ENCODE measurements around the gene RMND5B. TPM values are rescaled to one million over a fixed set of nuclear protein-coding genes. Genes with fewer than 3 reads are reported as not detected.
"Not testable (repeated sequence)": the region's sequence is repeated elsewhere in the genome, so short reads cannot be mapped to it uniquely, and the experiment has no call there.

Gene RMND5B
- polyA plus RNA-seq, 4 donors = 28.1 to 37.2 (median 31.5) TPM

DNA sequence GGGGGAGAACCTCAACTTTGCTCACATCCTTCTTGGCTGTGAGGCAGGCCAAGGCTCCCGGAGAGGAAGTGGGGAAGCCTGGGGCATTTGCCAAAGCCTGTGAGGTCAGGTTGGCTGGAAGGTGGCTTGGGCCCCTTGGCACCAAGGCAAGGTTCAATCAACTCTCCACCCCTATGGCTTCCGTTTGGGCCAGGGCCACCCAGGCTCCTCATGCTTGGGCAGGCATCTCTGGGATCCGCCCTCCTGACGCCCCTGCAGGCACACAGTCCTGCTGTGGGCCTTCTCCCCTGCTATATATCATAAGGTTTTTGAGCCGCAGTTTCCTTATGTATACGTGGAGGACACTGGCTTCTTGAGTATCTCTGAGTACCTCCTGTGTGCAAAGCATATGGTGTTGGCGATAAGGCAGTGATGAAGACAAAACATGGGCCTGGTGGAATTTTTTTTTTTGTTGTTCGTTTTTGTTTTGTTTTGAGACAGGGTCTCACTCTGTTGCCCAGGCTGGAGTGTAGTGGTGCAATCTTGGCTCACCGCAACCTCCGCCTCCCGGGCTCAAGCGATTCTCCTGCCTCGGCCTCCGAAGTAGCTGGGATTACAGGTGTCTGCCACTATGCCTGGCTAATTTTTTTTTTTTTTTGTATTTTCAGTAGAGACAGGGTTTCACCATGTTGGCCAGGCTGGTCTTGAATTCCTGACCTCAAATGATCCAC lies 3.4 kb upstream of the RMND5B start:
- DNase-seq (ENCODE audit: low read depth in 4 of 4, low spot score in 3 of 4) = not testable (repeated sequence)

DNA sequence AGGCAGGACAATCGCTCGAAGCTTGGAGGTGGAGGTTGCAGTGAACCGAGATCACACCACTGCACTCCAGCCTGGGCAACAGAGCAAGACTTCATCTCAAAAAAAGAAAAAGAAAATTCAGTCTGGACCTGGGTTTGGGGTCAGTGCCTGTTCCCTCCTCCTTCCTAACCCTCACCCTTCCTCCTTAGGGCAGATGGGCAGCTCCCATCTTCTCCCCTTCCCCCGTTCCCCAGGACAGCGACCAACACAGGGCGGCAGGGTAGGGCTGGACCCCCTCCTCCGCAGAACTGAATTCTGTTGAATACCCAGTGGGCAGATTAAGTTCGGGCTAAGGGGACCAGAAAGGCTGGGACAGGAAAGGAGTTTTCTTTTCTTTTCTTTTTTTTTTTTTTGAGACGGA lies 1.5 kb upstream of the RMND5B start:
- no peak for DNase-seq (ENCODE audit: low read depth in 4 of 4, low spot score in 3 of 4)

DNA sequence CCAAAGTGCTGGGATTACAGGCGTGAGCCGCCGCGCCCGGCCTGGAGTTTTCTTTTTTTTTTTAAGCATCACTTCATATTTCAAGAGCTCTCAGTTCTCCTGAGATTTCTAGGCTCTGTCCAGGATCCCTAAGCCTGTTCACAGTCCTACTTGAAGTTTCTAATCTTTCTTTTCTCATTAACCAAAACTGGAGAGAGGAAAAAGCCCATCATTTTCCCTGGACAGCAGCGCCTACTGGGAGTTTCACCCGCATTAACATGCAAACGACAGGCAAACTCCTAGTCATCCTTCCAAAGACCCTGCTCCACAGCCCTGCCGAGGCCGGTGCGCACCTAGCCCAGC lies 609 bp upstream of the RMND5B start:
- not testable (repeated sequence) for DNase-seq (ENCODE audit: low read depth in 4 of 4, low spot score in 3 of 4)

DNA sequence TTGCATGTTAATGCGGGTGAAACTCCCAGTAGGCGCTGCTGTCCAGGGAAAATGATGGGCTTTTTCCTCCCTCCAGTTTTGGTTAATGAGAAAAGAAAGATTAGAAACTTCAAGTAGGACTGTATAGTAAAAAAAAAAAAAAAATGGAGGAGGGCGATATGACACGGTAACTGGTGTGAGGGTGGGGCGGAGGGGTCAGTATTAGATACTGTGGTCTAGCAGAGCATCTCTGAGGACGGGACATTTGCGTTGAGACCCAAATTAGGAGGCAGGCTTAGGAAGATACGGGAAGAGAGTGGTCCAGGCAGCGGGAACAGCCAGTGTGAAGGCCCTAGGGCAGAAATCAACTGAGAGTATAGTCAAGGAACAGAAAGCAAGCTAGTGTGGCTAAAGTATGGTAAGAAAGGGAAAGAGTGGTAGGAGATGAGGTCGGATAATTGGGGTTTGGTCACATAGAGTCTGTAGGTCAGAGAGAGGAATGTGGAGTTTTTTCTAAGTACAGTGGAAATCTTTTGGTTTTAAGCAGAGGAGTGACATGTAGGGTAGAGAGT lies 707 bp downstream of the RMND5B start:
- DNase-seq (ENCODE audit: low read depth in 4 of 4, low spot score in 3 of 4) = no peak

DNA sequence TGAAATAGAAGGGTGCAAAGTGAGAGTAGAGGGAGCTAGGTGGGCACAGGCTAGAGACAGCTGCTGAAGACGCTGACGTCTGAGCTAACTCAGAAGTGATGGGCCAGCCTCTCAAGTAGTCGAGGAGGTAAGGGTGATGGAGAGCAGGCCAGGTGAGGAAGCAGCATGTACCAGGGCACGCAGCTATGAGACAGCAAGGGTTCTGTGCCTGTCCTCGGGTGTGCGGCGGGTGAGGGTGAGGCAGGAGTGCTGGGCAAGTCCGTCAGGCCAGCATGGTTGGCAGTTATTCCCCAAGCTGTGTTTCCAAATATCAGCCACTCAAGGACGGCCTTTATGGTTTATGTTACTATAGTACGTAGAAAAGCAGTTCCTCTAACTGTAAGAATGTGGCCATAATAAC lies 6.2 kb downstream of the RMND5B start:
- DNase-seq (ENCODE audit: low read depth in 4 of 4, low spot score in 3 of 4) = no peak

DNA sequence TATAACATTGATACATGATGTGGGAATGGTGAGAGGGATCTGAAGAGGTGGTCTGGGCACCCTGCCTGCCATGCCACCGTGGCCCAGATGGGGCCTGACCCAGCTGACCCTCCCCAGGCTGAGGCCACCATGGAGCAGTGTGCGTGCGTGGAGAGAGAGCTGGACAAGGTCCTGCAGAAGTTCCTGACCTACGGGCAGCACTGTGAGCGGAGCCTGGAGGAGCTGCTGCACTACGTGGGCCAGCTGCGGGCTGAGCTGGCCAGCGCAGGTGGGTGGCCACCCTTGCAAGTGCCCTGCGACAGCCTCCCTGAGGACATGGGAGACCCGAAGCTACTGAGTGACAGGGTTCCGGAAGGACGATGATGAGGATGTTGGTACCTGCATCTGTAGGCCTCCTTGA lies 7.2 kb downstream of the RMND5B start:
- no peak for DNase-seq (ENCODE audit: low read depth in 4 of 4, low spot score in 3 of 4)

DNA sequence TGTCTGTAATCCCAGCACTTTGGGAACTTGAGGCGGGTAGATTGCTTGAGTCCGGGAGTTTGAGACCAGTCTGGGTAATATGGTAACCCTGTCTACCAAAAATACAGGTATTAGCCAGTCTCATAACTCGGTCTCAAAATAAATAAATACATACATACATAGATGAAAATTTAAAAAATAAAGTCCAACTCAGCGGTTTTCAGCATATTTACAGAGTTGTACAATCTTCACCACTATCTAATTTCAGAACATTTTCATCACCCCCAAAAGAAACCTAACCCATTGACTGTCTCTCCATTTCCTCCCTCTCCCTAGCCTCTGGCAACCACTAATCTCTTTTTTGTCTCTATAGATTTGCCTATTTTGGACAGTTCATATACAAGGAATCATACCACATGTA lies 10.7 kb downstream of the RMND5B start:
- no peak for DNase-seq (ENCODE audit: low read depth in 4 of 4, low spot score in 3 of 4)

DNA sequence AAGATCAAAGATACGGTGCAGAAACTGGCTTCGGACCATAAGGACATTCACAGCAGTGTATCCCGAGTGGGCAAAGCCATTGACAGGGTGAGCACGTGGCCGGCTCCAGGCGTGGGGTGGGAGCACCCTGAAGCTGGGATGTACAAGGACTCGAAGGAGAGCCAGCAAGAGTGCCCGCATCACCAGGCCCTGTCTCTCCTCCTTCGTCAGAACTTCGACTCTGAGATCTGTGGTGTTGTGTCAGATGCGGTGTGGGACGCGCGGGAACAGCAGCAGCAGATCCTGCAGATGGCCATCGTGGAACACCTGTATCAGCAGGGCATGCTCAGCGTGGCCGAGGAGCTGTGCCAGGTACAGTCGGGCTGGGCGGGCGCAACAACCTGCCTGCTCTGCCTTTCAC lies 11.8 kb downstream of the RMND5B start:
- no peak for DNase-seq (ENCODE audit: low read depth in 4 of 4, low spot score in 3 of 4)

DNA sequence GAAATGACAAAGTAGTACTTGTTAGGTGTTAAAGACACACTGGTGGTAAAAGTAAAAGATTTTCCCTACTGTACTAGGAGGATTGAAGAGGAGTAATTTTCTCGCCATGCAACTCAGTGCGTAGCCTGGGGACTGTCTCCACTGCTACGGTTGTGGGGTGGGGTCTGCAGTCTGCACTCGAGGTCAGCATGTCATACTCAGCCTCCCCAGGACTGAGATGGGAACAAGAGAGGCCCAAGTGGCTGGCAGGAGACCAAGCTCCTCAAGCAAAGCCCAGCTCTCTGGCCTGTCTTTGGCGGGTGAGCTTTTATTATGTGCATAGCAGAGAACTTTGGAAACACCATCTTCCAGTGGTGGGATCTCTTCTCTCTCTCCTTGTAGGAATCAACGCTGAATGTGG lies 12.4 kb downstream of the RMND5B start:
- DNase-seq (ENCODE audit: low read depth in 4 of 4, low spot score in 3 of 4) = no peak

DNA sequence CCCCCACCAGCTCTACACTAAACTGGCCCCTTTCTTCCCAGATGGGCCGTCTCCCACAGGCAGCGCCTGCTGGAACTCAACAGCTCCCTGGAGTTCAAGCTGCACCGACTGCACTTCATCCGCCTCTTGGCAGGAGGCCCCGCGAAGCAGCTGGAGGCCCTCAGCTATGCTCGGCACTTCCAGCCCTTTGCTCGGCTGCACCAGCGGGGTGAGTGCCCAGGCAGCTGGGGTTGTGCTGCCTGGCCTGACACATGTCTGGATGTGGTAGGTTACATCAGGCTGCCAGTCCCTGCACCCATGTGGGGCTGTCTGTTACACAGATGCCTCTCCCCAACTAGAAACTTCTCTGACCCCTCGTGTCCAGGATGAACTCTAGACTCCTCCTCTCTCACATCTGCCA lies 13.1 kb downstream of the RMND5B start:
- DNase-seq (ENCODE audit: low read depth in 4 of 4, low spot score in 3 of 4) = no peak

DNA sequence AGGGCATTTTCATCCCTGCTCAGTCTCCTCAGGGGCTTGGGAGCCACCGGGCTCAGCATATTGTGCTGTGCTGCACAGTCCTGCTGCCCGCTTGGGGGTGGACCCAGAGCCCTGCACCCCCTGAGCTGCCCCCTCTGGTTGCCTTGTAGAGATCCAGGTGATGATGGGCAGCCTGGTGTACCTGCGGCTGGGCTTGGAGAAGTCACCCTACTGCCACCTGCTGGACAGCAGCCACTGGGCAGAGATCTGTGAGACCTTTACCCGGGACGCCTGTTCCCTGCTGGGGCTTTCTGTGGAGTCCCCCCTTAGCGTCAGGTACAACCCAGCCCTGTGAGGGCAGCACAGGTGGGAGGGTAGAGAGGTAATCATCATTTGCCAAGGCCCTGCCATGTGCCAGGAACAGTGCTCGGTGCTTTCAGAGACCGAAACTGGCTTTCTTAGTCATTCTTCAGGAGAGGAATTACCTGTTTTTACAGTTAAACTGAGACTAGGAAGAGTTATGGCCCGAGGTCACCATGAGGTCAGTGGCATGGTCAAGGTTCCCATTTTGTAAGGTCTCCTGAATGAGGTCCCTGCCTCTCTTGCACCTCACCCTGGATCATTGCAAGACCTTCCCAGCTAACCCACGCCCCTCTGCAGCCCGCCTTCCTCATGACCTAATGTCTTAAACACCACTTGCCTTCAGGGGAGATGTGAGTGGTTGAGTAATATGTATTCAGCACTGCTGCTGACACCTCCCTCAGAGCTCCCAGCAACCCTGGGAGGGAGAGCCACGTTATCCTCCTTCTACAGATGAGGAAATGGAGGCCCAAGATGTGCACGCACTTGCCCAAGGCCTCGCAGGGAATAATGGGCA lies 15.4 kb downstream of the RMND5B start:
- no peak for DNase-seq (ENCODE audit: low read depth in 4 of 4, low spot score in 3 of 4)

DNA sequence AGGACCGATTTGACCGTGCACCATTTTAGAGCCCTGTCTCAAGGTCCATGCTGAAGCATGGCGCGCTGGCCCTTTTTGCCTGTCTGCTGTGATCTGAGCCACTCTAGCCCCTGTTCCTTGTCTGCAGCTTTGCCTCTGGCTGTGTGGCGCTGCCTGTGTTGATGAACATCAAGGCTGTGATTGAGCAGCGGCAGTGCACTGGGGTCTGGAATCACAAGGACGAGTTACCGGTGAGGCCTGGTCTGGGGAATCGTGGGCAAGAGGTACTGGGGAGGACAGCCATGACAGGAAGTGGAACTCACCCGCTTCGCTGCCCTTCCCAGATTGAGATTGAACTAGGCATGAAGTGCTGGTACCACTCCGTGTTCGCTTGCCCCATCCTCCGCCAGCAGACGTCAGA lies 16.6 kb downstream of the RMND5B start:
- DNase-seq (ENCODE audit: low read depth in 4 of 4, low spot score in 3 of 4) = no peak

DNA sequence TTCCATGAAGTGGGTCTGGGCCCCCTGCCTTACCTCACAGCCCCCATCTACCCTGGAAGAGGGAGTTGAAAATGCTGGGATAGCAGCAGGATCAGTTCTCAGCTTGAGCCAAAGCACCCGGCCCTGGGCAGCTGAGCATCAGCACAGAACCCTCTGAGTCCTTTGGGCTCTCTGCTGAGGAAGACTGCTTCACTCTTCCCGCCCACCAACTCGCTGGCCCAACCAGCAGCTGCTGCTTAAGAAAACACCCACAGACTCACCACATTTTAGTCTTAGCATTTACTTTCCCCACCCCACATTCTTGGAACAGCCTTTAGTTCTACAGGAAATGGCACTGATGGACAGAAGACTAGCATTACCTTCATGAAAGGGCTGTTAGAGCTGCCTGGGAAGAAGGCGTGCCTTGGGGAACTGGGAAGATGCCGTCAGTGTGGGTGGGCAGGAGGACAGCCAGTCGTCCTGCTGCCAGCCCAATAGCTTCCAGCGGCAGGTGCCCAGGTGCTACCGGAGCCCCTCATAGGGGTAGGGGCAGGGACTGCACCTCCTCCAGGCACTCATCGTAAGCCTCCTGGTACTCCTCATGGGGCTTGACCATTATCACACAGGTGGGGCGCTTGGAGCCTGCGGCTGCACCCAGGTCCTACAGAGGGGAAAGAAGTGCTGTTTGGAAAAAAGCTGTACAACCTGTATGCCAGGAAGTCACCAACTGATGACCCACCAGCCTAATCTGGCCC lies 18.6 kb downstream of the RMND5B start:
- no peak for DNase-seq (ENCODE audit: low read depth in 4 of 4, low spot score in 3 of 4)

DNA sequence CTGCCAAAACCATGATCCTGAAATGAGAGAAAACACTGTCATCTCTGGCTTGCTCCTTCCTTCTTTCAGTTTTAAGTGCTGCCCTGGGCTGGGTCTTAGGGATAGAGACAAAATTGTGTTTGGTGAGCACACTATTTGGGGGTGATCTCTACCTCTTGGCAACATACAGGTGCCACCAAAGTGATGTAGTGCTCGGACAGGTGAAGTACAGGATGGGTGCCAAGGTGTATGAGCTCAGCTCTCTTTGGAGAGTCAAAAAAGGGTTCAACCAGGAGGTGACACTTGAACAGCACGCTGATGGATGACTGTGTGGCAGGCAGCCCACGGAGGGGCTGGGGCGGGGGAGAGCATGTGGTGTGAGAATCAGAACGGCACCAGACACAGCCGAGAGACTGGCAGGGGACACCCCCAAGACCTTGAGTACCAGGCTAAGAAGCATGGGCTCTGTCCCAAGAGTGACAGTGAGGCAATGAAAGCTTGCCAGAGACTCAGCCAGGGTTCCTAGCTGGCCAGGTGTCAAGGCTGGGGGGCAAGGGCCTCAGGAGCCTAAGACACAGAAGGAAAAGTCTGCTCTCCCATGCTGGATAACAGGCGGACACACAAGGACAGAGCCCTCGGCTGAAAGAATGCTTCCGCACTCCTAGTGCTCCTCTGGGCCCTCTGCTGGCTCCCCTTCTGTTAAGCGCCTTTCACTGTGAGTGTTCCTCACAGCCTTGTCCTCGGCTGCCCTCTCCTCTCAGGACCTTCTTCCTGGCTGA lies 20.3 kb downstream of the RMND5B start:
- no peak for DNase-seq (ENCODE audit: low read depth in 4 of 4, low spot score in 3 of 4)

DNA sequence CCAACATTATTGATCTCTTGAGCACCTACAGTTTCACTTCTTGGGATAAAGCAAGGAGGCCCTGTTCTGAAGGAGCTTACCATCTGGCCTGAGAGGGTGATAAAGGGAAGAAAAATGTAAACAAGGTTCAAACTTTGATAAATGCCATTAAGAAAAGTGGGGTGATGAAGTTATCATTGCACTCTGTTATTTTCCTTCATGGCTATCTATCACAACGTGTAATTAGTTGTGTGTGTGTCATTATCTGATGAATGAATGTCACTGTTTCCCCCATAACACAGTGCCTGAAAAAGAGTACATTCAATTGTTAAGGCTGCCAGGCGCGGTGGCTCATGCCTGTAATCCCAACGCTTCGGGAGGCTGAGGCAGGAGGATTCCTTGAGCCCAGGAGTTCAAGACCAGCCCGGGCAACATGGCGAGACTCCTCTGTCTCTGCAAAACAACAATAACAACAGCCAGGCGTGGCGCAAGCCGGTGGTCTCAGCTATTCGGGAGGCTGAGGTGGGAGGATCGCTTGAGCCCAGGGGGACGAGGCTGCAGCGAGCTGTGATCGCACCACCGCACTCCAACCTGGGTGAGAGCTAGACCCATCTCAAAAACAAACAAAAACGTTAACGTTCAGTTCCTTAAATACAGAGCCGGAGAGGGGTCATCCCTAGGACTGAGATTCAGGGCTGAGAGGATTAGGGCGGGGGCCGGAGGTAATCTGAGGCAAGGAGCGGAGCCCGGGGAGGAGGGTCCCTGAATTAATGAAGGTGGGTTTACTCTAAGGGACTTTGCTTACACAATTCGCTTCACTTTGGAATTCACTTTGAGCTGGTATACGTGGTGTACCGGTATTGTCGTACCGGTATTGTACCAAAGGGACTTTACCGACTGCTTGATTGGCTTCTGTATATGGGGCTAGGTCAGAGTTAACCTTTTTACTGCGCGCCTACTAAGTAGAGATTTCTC lies 22.0 kb downstream of the RMND5B start:
- DNase-seq (ENCODE audit: low read depth in 4 of 4, low spot score in 3 of 4) = no peak

DNA sequence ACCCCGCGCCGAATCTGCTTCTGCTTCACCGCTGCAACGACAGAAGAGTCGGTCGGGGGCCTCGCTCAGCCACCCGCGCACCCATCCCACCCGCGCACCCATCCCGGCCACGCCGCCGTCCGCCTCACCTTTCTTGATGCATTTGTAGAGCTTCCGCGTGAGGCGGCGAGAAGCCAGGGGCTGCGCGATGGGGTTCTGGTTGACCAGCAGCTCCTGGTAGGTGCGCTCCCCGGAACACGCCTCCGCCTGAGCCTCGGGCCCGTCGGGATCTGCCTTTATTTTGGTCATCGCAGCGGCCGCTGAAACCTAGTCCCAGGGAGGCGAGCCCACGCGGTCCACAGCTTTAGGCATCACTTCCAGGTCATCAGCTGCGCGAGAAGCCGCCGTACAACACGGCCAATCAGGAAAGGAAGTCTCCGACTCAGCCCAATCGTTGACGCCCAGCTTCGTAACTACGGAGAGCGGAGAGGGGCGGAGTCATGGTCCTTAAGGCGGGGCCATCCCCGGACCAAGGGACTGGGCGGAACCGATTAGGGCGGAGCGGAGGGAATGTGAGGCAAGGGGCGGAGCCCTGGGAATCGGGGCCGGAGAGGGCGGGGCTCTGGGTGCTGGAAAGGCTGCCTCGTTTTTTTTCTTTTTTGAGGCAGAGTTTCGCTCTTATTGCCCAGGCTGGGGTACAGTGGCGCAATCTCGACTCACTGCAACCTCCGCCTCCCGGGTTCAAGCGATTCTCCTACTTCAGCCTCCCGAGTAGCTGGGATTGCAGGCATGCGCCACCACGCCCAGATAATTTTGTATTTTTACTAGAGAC lies 22.9 kb downstream of the RMND5B start, which contains the start of gene NHP2:
Gene NHP2 (minus strand): TSS at position 356 of the 811 bp plus-strand sequence. CDS start 68 bp downstream, at position 288.
- peak; percentile 97 to 99 (median 98) for DNase-seq (ENCODE audit: low read depth in 4 of 4, low spot score in 3 of 4)

DNA sequence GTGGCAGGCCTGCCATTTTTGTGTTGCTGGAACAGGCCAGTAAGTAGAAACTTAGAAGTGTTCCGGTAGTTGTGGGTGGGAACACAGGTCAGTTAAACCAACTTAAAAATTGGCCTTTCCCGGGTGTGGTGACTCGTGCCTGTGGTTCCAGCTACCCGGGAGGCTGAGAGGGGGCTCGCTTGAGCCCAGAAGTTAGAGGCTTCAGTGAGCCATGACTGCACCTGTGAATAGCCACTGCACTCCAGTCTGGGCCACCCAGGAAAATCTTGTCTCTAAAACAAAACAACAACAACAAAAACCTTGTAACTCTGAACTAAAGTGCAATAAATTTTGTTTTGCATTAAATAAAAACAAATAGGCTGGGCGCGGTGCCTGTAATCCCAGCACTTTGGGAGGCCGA lies 24.3 kb downstream of the RMND5B start:
- DNase-seq (ENCODE audit: low read depth in 4 of 4, low spot score in 3 of 4) = no peak

DNA sequence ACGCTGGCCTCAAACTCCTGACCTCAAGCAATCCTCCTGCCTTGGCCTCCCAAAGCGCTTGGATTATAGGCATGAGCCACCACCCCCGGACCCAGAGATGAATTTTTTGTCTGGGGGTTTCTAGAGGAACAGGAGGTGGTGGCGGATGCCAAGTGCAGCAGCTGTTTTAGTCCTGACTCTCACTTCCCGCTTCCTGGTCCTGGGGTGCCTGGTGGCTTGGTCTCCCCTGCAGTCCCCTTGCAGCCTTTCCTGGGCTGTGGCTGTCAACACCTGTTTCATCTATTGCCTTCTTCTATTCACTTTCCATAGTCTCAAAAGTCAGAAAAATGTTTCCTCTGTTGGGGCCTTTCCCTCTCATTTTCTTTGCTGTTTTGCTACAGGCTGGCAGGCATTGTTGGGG lies 29.4 kb downstream of the RMND5B start:
- DNase-seq (ENCODE audit: low read depth in 4 of 4, low spot score in 3 of 4) = no peak

Data from left renal pelvis (tissue), 4 donors.